ENCODE results near the gene RYR3. TPM values are rescaled to one million over a fixed set of nuclear protein-coding genes. Genes with fewer than 3 reads are reported as not detected.

RYR3 gene
- total and polyA plus RNA-seq, 5 donors = 0.06 to 0.28 (median 0.09) TPM

GRCh38 chr15:33706173-33706572 is 395.4 kb downstream of the RYR3 start:
- H3K27me3 ChIP-seq (ENCODE audit: control insufficient read depth, insufficient read depth) = no peaks in the 10 kb centered on the region
- H3K4me3 ChIP-seq (ENCODE audit: low read length) = no peak overlapping the region
- H3K27ac ChIP-seq (ENCODE audit: low read length) = no peak overlapping the region
- DNase-seq (no peak), ATAC-seq (no peak)
- intact Hi-C loops (cut with DNase I) = loop anchor here in 1 of 4 donors (10.0 kb wide), 2 partner anchors 411 to 611 kb away; no protein-coding TSS in a partner anchor
- peaks cover 4% of the 10 kb centered on the region for H3K9me3 ChIP-seq (ENCODE audit: control insufficient read depth, low read length)
- no peaks in the 10 kb centered on the region for H3K4me1 ChIP-seq (ENCODE audit: control insufficient read depth, insufficient read depth, low read length)
- WGBS = 81% methylated on average over 5 of the region's 5 CpGs

GRCh38 chr15:33710748-33711147 is 400.0 kb downstream of the RYR3 start:
- no peak for ATAC-seq
- H3K9me3 ChIP-seq (ENCODE audit: control insufficient read depth, low read length) = peaks cover 4% of the 10 kb centered on the region
- H3K4me3 ChIP-seq (ENCODE audit: low read length) = no peak overlapping the region
- H3K4me1 ChIP-seq (ENCODE audit: control insufficient read depth, insufficient read depth, low read length) = no peaks in the 10 kb centered on the region
- DNase-seq = no peak
- no peak overlapping the region for H3K27ac ChIP-seq (ENCODE audit: low read length)
- H3K27me3 ChIP-seq (ENCODE audit: control insufficient read depth, insufficient read depth) = no peaks in the 10 kb centered on the region
- intact Hi-C loops (cut with DNase I) = no loop called here

GRCh38 chr15:33716025-33716424 is 405.3 kb downstream of the RYR3 start:
- Histone ChIP-seq H3K4me3 (ENCODE audit: low read length) (no peak overlapping the region), H3K9me3 (ENCODE audit: control insufficient read depth, low read length) (no peaks in the 10 kb centered on the region), H3K27ac (ENCODE audit: low read length) (no peak overlapping the region), H3K27me3 (ENCODE audit: control insufficient read depth, insufficient read depth) (no peaks in the 10 kb centered on the region), H3K4me1 (ENCODE audit: control insufficient read depth, insufficient read depth, low read length) (no peaks in the 10 kb centered on the region)
- intact Hi-C loops (cut with DNase I) = no loop called here
- DNase-seq (no peak), ATAC-seq (no peak)
- WGBS = 84% methylated on average over 5 of the region's 5 CpGs

- Histone ChIP-seq H3K4me1 (ENCODE audit: control insufficient read depth, insufficient read depth, low read length) (no peaks in the 10 kb centered on the region), H3K9me3 (ENCODE audit: control insufficient read depth, low read length) (no peaks in the 10 kb centered on the region), H3K27me3 (ENCODE audit: control insufficient read depth, insufficient read depth) (no peaks in the 10 kb centered on the region), H3K4me3 (ENCODE audit: low read length) (no peak overlapping the region), H3K27ac (ENCODE audit: low read length) (no peak overlapping the region)
- ATAC-seq (no peak), DNase-seq (no peak)
- 86% methylated on average over 5 of the region's 5 CpGs for WGBS
- intact Hi-C loops (cut with DNase I) = no loop called here
Observed at GRCh38 chr15:33720952-33721351, 410.2 kb downstream of the RYR3 start.

GRCh38 chr15:33722005-33722672 is 411.4 kb downstream of the RYR3 start:
- H3K9me3 ChIP-seq (ENCODE audit: control insufficient read depth, low read length) = no peaks in the 10 kb centered on the region
- WGBS = 57% methylated on average over 2 of the region's 2 CpGs
- no peak overlapping the region for H3K27ac ChIP-seq (ENCODE audit: low read length)
- ATAC-seq = no peak
- DNase-seq = no peak
- no peaks in the 10 kb centered on the region for H3K27me3 ChIP-seq (ENCODE audit: control insufficient read depth, insufficient read depth)
- intact Hi-C loops (cut with DNase I) = no loop called here
- H3K4me1 ChIP-seq (ENCODE audit: control insufficient read depth, insufficient read depth, low read length) = no peaks in the 10 kb centered on the region
- H3K4me3 ChIP-seq (ENCODE audit: low read length) = no peak overlapping the region

GRCh38 chr15:33722673-33723015 is 411.9 kb downstream of the RYR3 start:
- no peak for ATAC-seq
- WGBS = 90% methylated on average over 12 of the region's 12 CpGs

GRCh38 chr15:33724321-33725036 is 413.7 kb downstream of the RYR3 start:
- Histone ChIP-seq H3K9me3 (ENCODE audit: control insufficient read depth, low read length) (no peaks in the 10 kb centered on the region), H3K4me1 (ENCODE audit: control insufficient read depth, insufficient read depth, low read length) (no peaks in the 10 kb centered on the region), H3K27me3 (ENCODE audit: control insufficient read depth, insufficient read depth) (no peaks in the 10 kb centered on the region), H3K27ac (ENCODE audit: low read length) (no peak overlapping the region), H3K4me3 (ENCODE audit: low read length) (no peak overlapping the region)
- intact Hi-C loops (cut with DNase I) = no loop called here
- ATAC-seq (no peak), DNase-seq (no peak)
- 58% methylated on average over 5 of the region's 5 CpGs for WGBS

More at GRCh38 chr15:33722673-33723015, 411.9 kb downstream of the RYR3 start:
- Histone ChIP-seq H3K27me3 (ENCODE audit: control insufficient read depth, insufficient read depth) (no peaks in the 10 kb centered on the region), H3K4me1 (ENCODE audit: control insufficient read depth, insufficient read depth, low read length) (no peaks in the 10 kb centered on the region), H3K4me3 (ENCODE audit: low read length) (no peak overlapping the region), H3K9me3 (ENCODE audit: control insufficient read depth, low read length) (no peaks in the 10 kb centered on the region), H3K27ac (ENCODE audit: low read length) (no peak overlapping the region)
- no peak for DNase-seq
- intact Hi-C loops (cut with DNase I) = no loop called here

- no peak overlapping the region for H3K27ac ChIP-seq (ENCODE audit: low read length)
- no peak for ATAC-seq
- WGBS = 84% methylated on average over 4 of the region's 4 CpGs
- H3K4me3 ChIP-seq (ENCODE audit: low read length) = no peak overlapping the region
- H3K4me1 ChIP-seq (ENCODE audit: control insufficient read depth, insufficient read depth, low read length) = no peaks in the 10 kb centered on the region
- no peaks in the 10 kb centered on the region for H3K9me3 ChIP-seq (ENCODE audit: control insufficient read depth, low read length)
- intact Hi-C loops (cut with DNase I) = no loop called here
- no peaks in the 10 kb centered on the region for H3K27me3 ChIP-seq (ENCODE audit: control insufficient read depth, insufficient read depth)
- no peak for DNase-seq
Observed at GRCh38 chr15:33729653-33730052, 418.9 kb downstream of the RYR3 start.

- no peak overlapping the region for H3K4me3 ChIP-seq (ENCODE audit: low read length)
- DNase-seq (no peak), ATAC-seq (no peak)
- no peaks in the 10 kb centered on the region for H3K4me1 ChIP-seq (ENCODE audit: control insufficient read depth, insufficient read depth, low read length)
- no peaks in the 10 kb centered on the region for H3K27me3 ChIP-seq (ENCODE audit: control insufficient read depth, insufficient read depth)
- no peaks in the 10 kb centered on the region for H3K9me3 ChIP-seq (ENCODE audit: control insufficient read depth, low read length)
- no peak overlapping the region for H3K27ac ChIP-seq (ENCODE audit: low read length)
- intact Hi-C loops (cut with DNase I) = no loop called here
- WGBS = 82% methylated on average over 4 of the region's 4 CpGs
Observed at GRCh38 chr15:33730815-33731214, 420.0 kb downstream of the RYR3 start.

GRCh38 chr15:33735143-33735542 is 424.4 kb downstream of the RYR3 start:
- H3K4me1 ChIP-seq (ENCODE audit: control insufficient read depth, insufficient read depth, low read length) = no peaks in the 10 kb centered on the region
- DNase-seq (no peak), ATAC-seq (no peak)
- no peak overlapping the region for H3K27ac ChIP-seq (ENCODE audit: low read length)
- no peaks in the 10 kb centered on the region for H3K9me3 ChIP-seq (ENCODE audit: control insufficient read depth, low read length)
- H3K27me3 ChIP-seq (ENCODE audit: control insufficient read depth, insufficient read depth) = no peaks in the 10 kb centered on the region
- H3K4me3 ChIP-seq (ENCODE audit: low read length) = no peak overlapping the region
- WGBS = 7% methylated on average over 1 of the region's 1 CpG
- intact Hi-C loops (cut with DNase I) = no loop called here

- 52% methylated on average over 7 of the region's 7 CpGs for WGBS
- H3K4me1 ChIP-seq (ENCODE audit: control insufficient read depth, insufficient read depth, low read length) = no peaks in the 10 kb centered on the region
- DNase-seq (no peak), ATAC-seq (no peak)
- H3K4me3 ChIP-seq (ENCODE audit: low read length) = no peak overlapping the region
- intact Hi-C loops (cut with DNase I) = no loop called here
- H3K27me3 ChIP-seq (ENCODE audit: control insufficient read depth, insufficient read depth) = no peaks in the 10 kb centered on the region
- H3K9me3 ChIP-seq (ENCODE audit: control insufficient read depth, low read length) = no peaks in the 10 kb centered on the region
- no peak overlapping the region for H3K27ac ChIP-seq (ENCODE audit: low read length)
Observed at GRCh38 chr15:33735637-33736247, 425.0 kb downstream of the RYR3 start.

Measured in right cardiac atrium (tissue), 5 donors.